Hindlimb muscle (tissue), 1 donor: ENCODE measurements around the gene ECSCR. TPM values are rescaled to one million over a fixed set of nuclear protein-coding genes. Genes with fewer than 3 reads are reported as not detected.
"Not testable (repeated sequence)": the region's sequence is repeated elsewhere in the genome, so short reads cannot be mapped to it uniquely, and the experiment has no call there.

Experiments used
- DNase-seq: peaks from one replicate; pipeline ENCODE4 v3.0.0-alpha.2; 2013
- polyA plus RNA-seq: library from polyadenylated mRNA; unstranded; fragments of 120-200 nt; gene quantifications from one replicate; pipeline ENCODE4 v1.2.1, GENCODE V29; 2013; ENCODE audit not compliant: insufficient read length

Gene ECSCR
- polyA plus RNA-seq, 1 donor: 29.6 TPM

GRCh38 chr5:139445325-139446170, 17.0 kb downstream of the ECSCR start:
- peak; percentile 62 for DNase-seq

GRCh38 chr5:139443831-139444453, 18.6 kb downstream of the ECSCR start:
- no peak for DNase-seq

DNA sequence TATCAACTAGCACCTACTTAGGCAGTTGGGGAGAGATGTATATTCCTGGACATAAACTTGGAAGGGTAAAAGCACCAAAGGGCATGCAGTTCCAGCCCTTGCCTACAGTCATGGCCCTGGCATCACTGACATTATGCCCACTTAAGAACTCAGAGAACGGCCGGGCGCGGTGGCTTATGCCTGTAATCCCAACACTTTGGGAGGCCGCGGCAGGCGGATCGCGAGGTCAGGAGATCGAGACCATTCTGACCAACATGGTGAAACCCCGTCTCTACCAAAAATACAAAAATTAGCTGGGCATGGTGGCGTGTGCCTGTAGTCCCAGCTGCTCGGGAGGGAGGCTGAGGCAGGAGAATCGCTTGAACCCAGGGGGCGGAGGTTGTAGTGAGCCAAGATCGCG, 22.1 kb downstream of the ECSCR start:
- DNase-seq: not testable (repeated sequence)

DNA sequence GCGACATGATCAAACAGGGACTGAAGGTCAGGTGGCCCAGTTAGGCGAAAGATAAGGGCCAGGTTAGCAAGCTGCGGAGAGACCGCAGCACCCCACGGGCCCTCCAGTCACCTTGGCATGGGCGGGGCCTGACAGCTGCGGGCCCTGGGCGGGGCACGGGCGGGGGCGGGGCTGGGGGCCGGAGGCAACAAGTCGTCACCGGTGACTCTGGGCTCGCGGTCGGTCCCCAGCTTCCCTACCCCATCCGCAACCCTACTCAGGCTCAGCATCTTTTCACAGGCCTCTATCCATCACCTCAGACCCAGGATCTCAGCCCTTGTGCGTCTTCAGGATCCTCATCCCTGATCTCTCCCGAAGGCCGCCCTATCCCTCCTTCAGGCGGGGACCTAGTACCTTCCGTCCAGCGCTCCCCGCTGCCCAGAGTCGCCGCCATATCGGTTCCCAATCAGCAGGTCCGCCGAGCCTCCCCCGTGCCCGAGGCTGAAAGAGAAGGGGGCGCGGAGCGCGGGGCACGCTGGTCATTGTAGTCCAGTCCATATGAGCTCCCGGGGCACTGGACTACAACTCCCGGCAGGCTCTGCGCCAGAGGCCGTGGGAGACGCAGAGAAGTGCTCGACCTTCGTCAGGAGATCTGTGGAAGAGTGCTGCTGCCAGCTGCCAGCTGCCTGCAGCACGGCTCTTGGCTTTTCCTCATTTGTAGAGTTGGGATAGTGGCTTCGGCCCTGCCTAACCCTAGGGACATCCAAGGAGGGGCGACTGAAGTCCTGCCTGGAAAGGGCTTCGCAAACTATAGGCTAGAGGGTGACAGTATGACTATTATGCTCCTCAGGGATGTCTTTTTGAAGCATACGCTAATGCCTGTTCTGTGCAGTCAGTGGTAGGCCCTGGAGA, 23.3 kb downstream of the ECSCR start, which contains the start of gene DNAJC18:
DNAJC18 (minus strand) TSS at position 513 of the 891 bp plus-strand sequence; CDS start at position 433, 80 bp downstream.
- DNase-seq: peak; percentile 94

DNA sequence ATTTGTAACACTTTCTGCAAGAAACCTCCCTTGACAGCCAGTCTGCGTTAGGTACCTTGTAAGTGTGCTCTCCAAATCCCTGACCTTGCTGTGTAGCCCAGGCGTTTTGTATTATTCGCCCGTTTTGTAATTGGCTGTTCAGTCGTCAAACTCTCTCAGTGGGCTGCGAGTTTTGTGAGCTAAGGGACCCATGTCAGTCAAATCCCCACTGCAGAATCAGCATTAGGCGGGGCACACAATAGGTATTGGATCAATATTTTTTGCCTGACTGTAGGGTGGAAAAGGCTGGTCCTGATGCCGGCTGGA, 23.9 kb downstream of the ECSCR start:
- DNase-seq: no peak

GRCh38 chr5:139435676-139436075, 26.9 kb downstream of the ECSCR start:
- DNase-seq: no peak

- no peak for DNase-seq
Measured at GRCh38 chr5:139431706-139432105, 30.8 kb downstream of the ECSCR start.

- no peak for DNase-seq
Measured at GRCh38 chr5:139430015-139430414, 32.5 kb downstream of the ECSCR start.

DNA sequence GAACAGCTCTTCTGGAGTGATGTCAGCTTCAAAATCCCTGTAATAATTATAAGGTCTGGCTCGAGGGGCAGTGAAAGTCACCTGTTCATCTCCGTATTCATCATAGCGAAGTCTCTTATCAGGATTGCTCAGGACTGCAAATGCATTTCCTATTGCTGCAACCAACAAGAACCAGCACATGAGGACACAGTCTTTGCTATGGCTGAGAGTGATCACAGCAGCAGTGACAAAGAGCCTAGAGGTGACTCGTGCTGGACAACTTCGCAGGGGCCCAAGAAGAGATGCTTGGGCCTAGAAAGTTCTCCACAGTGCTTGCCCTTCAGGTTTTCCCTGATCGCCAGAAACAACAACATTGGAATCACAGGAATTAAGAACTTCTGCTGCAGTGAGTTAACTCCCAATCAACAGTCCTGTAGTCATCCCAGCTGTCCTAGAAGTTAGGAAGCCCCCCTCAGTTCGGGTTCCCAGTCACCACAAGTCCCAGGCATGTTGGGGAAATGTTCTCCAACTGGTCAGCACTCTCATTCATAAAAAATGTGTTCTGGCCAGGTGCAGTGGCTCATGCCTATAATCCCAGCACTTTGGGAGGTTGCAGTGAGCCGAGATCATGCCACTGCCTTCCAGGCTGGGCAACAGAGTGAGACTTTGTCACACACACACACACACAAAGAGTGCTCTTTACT, 36.2 kb downstream of the ECSCR start:
- no peak for DNase-seq

GRCh38 chr5:139425497-139425896, 37.0 kb downstream of the ECSCR start:
- DNase-seq: no peak

DNA sequence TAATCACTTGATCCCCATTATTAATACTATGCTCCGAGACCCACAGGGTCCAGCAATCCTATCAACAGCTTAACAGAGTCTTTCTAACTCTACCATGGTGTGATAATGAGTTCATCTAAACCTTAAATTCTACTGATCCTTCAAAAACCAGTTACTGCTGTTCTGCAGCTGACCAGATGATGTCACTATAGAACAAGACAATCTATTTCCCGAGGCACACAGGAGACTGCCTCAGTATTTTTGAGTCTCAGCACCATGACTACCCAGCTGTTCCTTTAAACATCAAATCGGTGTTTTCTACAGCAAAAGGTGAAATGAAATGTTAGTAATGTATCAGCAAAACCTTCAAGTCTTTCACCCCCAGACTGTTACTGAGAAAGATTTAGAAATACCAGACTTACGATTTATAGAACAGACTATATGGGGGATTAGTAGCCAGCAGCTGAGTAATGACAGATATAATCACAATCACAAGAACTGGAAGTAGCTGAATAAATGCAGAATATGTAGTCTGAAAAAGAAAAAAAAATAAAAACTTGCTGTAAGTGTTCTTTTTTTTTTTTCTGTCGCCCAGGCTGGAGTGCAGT, 40.1 kb downstream of the ECSCR start:
- peak; percentile 65 for DNase-seq

- DNase-seq: no peak
Measured at GRCh38 chr5:139419226-139420192, 43.0 kb downstream of the ECSCR start.

- no peak for DNase-seq
Measured at GRCh38 chr5:139418793-139419192, 43.8 kb downstream of the ECSCR start.

DNA sequence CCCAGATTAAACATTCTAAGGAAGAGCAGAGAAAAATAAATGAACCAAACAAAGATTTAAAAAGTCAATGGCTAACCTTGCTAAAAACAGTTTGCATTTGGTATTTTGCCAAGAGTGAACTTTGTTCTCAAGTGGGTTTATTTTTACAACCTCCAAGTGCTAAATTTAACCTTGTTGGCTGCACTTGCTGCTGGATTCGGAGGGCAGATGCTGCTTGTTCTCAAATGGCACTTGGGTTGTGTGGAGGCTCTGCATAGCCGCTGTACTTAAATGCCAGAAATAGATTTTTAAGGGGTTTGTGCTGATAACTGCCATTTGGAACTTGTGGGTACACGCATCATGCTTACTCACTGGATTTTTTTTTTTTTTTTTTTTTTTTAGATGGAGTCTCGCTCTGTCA, 45.3 kb downstream of the ECSCR start:
- no peak for DNase-seq

- DNase-seq: no peak
Measured at GRCh38 chr5:139416651-139417050, 45.9 kb downstream of the ECSCR start.

DNA sequence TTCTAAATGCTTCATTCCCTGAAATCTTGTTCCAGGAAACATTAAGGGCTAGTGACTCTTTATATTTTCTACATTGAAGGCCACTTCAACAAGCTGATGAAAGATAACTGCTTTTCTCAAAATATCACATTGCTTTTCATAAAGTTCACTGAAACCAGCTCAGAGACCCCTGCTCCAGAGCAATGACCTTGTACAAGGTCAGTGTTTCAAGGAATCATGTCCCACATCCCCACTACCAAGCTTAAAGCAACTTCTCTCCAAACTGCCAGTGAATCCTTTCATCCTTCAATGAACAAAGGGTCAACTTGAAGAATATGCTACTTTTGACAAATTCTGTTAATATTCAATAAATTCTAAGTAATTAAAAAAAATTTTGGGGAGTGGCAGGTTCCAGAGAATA, 46.7 kb downstream of the ECSCR start:
- no peak for DNase-seq

DNA sequence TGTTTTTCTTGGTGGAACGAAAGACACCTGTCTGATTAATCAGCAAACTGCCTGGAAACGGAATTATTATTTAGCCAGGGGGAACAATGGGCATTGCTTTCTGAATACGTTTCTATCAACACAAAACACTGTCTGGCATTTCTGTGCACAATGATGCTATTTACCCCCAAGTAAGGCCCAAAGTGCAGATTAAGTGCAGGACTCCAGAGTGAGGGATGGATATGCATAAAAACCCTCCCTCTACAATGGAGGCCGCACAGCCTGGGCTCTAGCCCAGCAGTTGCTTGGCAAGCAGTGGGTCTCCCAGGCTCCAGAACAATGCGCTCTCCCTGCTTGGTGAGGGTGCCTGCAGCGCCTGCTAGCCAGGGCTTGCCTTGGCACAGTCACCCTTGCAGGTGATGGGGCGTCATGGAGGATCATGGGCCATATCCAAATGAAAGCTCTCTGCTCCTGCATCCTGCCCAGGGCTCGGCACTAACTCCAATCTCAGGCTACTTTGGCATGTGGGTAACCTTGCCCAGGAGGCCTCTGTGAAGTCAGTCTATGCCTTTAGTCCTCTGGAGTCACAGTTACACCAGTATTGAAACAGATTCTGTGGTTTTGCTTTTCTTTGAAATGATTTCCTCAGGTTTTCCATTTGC, 47.2 kb downstream of the ECSCR start:
- no peak for DNase-seq

DNA sequence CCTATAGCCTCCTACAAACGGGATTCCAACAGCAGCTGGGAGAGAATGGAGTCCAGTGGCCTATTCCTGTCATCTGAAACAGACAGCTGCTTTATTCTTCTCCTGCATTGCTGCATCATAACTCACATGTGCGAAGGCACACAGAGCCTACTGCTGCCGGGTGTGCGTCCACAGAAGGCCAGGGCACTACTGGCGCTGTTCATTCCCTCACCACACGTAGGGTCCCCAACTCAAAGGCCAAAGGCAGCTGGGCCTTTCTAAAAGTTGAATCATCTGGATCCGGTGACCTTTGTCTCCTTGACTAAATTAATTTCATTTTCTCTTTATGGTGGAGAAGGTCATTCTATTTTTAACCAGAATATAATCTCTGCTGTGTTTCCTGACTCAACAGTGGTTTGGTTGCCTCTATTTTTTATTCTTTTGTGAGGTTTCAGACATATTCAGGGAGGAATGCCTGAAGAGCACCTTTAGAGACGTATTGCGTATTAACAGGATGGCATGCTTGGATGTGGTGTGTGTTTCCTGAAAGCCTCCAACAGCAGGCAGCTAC, 47.9 kb downstream of the ECSCR start:
- no peak for DNase-seq

DNA sequence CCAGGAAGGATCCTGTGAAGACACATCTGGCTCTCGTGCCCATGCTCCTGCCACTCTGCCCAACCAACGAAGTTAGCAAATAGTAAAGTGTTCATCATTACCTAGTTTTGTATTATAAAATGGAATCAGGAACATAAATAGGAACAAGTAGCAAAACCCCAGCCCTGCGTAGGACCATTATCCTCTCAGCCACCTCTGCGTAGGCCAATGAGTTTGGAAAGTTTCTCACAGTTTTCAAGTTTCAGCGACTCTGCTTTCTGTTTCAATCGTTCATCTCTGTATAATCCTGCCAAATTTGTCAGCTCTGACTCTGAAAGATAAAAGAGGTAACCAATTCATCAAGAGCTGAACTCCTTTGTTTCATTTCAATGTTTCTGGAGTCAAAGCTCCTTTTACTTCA, 48.6 kb downstream of the ECSCR start:
- no peak for DNase-seq

- no peak for DNase-seq
Measured at GRCh38 chr5:139413153-139413552, 49.4 kb downstream of the ECSCR start.
